Heart right ventricle (tissue), 16 donors: ENCODE results near the gene TTLL5. TPM values are rescaled to one million over a fixed set of nuclear protein-coding genes. Genes with fewer than 3 reads are reported as not detected.
A peak's percentile ranks its signal among the peaks of the same experiment; 100 is the strongest.

ENCODE experiments used
- ATAC-seq, 8 donors: fragments of 200-7000 bp; cut with Tn5 transposase; one replicate each; pipeline ENCODE4 v1.9.1; 2020; ENCODE audit warnings: mild to moderate bottlenecking in 8 of 8, moderate library complexity in 8 of 8, moderate number of reproducible peaks in 1 of 8
- DNase-seq, 2 donors: peaks; one replicate each; pipeline ENCODE4 v3.0.0-alpha.2; 2020
- H3K27ac ChIP-seq, 10 donors: fragments of 200-600 bp; sonication (generic) in 2 of 10; one replicate each; pipeline versions ENCODE4 v1.5.0 to v1.8.0; 2020 to 2022; ENCODE audit warnings: mild to moderate bottlenecking in 3 of 10
- H3K27me3 ChIP-seq, 7 donors: fragments of 200-600 bp; one replicate each; pipeline ENCODE4 v1.8.0; 2021 to 2022; ENCODE audit warnings: mild to moderate bottlenecking in 2 of 7
- H3K36me3 ChIP-seq, 9 donors: fragments of 200-600 bp; sonication (generic) in 1 of 9; one replicate each; pipeline versions ENCODE4 v1.5.0 to v1.8.0; 2020 to 2022; ENCODE audit warnings: mild to moderate bottlenecking in 2 of 9
- H3K4me1 ChIP-seq, 9 donors: fragments of 200-600 bp; sonication (generic) in 1 of 9; one replicate each; pipeline versions ENCODE4 v1.5.0 to v1.8.0; 2020 to 2022; ENCODE audit warnings: mild to moderate bottlenecking in 4 of 9
- H3K4me3 ChIP-seq, 10 donors: fragments of 200-600 bp; sonication (generic) in 2 of 10; one replicate each; pipeline versions ENCODE4 v1.5.0 to v1.8.0; 2020 to 2022; ENCODE audit warnings: mild to moderate bottlenecking in 7 of 10, moderate library complexity in 2 of 10
- H3K9me3 ChIP-seq, 11 donors: fragments of 200-600 bp in 10 of 11; sonication (generic) in 2 of 11; one replicate each; pipeline versions ENCODE4 v1.5.0 to v1.8.0; 2013 to 2022; ENCODE audit warnings: mild to moderate bottlenecking in 2 of 11, control low read depth in 1 of 11, moderate library complexity in 1 of 11
- CTCF ChIP-seq, 9 donors: fragments of 200-600 bp; sonication (generic) in 2 of 9; IDR thresholded peaks; one replicate each; pipeline versions ENCODE4 v1.5.0 to v1.8.0; 2021 to 2022; ENCODE audit warnings: antibody characterized with exemption in 9 of 9, mild to moderate bottlenecking in 5 of 9, moderate library complexity in 1 of 9
- WGBS, 2 donors: extraction: QIAGEN DNeasy Blood & Tissue Kit; methylation state at CpG; one replicate each; pipeline ENCODE4 v1.1.7; 2013; ENCODE audit warnings: inconsistent platforms in 1 of 2; 5-methylcytosine and 5-hydroxymethylcytosine counted together
- intact Hi-C, 10 donors: fragments of 100-400 bp; cut with DNase I; formaldehyde crosslinking; loops; one replicate each; pipeline versions ENCODE4 v1.11.1 to v1.14.2; 2022
- polyA plus RNA-seq, 2 donors: library from polyadenylated mRNA; stranded (reverse); fragments of 200-250 nt; gene quantifications; one replicate each; pipeline ENCODE4 v1.2.3, GENCODE V29; 2013
- total RNA-seq, 10 donors: library from RNA; stranded (reverse); fragmentation: NEBNext Ultra II Directional in 3 of 10; extraction: Animal tissue kit (Norgen Biotek cat#: 25700) in 3 of 10; gene quantifications; one replicate each; pipeline versions ENCODE4 v1.2.1 to v1.2.4, GENCODE V29; 2021 to 2023
- donor health status: Arrhythmogenic right ventricular cardiomyopathy.
- donor health status: ischemic (EF 13 %, LVEDD 7.1; RV severe dilation, severe dysfunction).
- donor health status: healthy with polysubstance abuse.
- donor health status: DM: no; HTN: yes; CAD: no.
- donor health status: DM: no; HTN: no; CAD: no.
- donor health status: ischemic (EF 25% LVEDD 6.9; RV normal size, moderate dysfunction).
- donor health status: ischemic (EF 25% LVEDD 5.7; RV mildly dilated, moderate dysfunction).
- donor health status: healthy.
- donor health status: DM: yes; HTN: yes; CAD: no.
- donor health status: Ischemic cardiomyopathy.
- donor health status: ischemic (EF 35%, LVEDD 5.7; RV mildly dilated, moderate dysfunction).
- donor health status: nonischemic (EF 11% LVEDD 7.7; RV severe dilation, severe dysfunction).
- donor health status: DM: yes; HTN: yes; CAD: no.
- donor health status: PGD.
- donor health status: ischemic (EF 29% LVEDD 5.4; RV normal size, mild dysfunction).
- donor health status: nonischemic (EF 23%, LVEDD 6.1; RV moderate dilation, normal function).

The TTLL5 gene
- total and polyA plus RNA-seq, 12 donors: 5.6 to 24.7 (median 17.6) TPM

GRCh38 chr14:75752086-75752485, 91.0 kb downstream of the TTLL5 start:
- Histone ChIP-seq H3K4me3 (no peak overlapping the region), H3K36me3 (peaks cover 0 to 34% (median under 1%) of the 10 kb centered on the region in 9 donors), H3K9me3 (peaks cover 0 to 8% (median 0%) of the 10 kb centered on the region in 11 donors), H3K4me1 (peaks cover 0 to 7% (median 0%) of the 10 kb centered on the region in 9 donors), H3K27me3 (no peaks in the 10 kb centered on the region), H3K27ac (peak overlapping the region in 3 of 10 donors; percentile 9 to 49 (median 24))
- no peak for DNase-seq
- ATAC-seq: no peak
- WGBS, 2 donors: 84 to 87% methylated on average over 3 of the region's 3 CpGs
- TF ChIP-seq CTCF (IDR thresholded peaks at IDR 0.05): no peak
- intact Hi-C loops: no loop called here

- Histone ChIP-seq H3K9me3 (no peaks in the 10 kb centered on the region), H3K36me3 (peaks cover 0 to 31% (median 0%) of the 10 kb centered on the region in 9 donors), H3K27me3 (no peaks in the 10 kb centered on the region), H3K27ac (peak overlapping the region in 6 of 10 donors; percentile 6 to 49 (median 18)), H3K4me1 (peaks cover 0 to 7% (median 0%) of the 10 kb centered on the region in 9 donors), H3K4me3 (no peak overlapping the region)
- no peak for TF ChIP-seq CTCF (IDR thresholded peaks at IDR 0.05)
- DNase-seq: no peak
- intact Hi-C loops: no loop called here
- ATAC-seq: no peak
- 67 to 70% methylated on average over 4 of the region's 4 CpGs for WGBS, 2 donors
Observed at GRCh38 chr14:75752907-75753594, 92.0 kb downstream of the TTLL5 start.

- 70 to 74% methylated on average over 4 of the region's 4 CpGs for WGBS, 2 donors
- Histone ChIP-seq H3K27ac (peak overlapping the region in 7 of 10 donors; percentile 6 to 49 (median 17)), H3K9me3 (no peaks in the 10 kb centered on the region), H3K4me1 (peaks cover 0 to 7% (median 0%) of the 10 kb centered on the region in 9 donors), H3K27me3 (no peaks in the 10 kb centered on the region), H3K36me3 (peaks cover 0 to 31% (median 0%) of the 10 kb centered on the region in 9 donors), H3K4me3 (no peak overlapping the region)
- intact Hi-C loops: no loop called here
- TF ChIP-seq CTCF (IDR thresholded peaks at IDR 0.05): no peak
- DNase-seq (no peak), ATAC-seq (no peak)
Observed at GRCh38 chr14:75753696-75754095, 92.7 kb downstream of the TTLL5 start.

GRCh38 chr14:75757644-75758402, 96.8 kb downstream of the TTLL5 start:
- WGBS, 2 donors: 89 to 91% methylated on average over 4 of the region's 4 CpGs
- no peak overlapping the region for H3K4me3 ChIP-seq
- peaks cover 0 to 7% (median 0%) of the 10 kb centered on the region in 9 donors for H3K4me1 ChIP-seq
- DNase-seq: no peak
- H3K27me3 ChIP-seq: no peaks in the 10 kb centered on the region
- no peak overlapping the region for H3K27ac ChIP-seq
- TF ChIP-seq CTCF (IDR thresholded peaks at IDR 0.05): no peak
- intact Hi-C loops: no loop called here
- H3K36me3 ChIP-seq: peaks cover 0 to 19% (median 0%) of the 10 kb centered on the region in 9 donors
- H3K9me3 ChIP-seq: no peaks in the 10 kb centered on the region
- ATAC-seq: no peak
